Left ventricle myocardium inferior (tissue), 1 donor: Measurements from ENCODE around the gene IFT52. TPM values are rescaled to one million over a fixed set of nuclear protein-coding genes. Genes with fewer than 3 reads are reported as not detected.

Source experiments
- DNase-seq: peaks from one replicate; pipeline ENCODE4 v3.0.0-alpha.2; 2020
- H3K27ac ChIP-seq: fragments of 200-600 bp; replicated peaks from 2 replicates; pipeline ENCODE4 v1.8.0; 2021
- H3K27me3 ChIP-seq: fragments of 200-600 bp; 2 replicates; pipeline ENCODE4 v1.8.0; 2021; ENCODE audit warnings: low read depth
- H3K36me3 ChIP-seq: fragments of 200-600 bp; 2 replicates; pipeline ENCODE4 v1.8.0; 2021
- H3K4me1 ChIP-seq: fragments of 200-600 bp; 2 replicates; pipeline ENCODE4 v1.8.0; 2021
- H3K4me3 ChIP-seq: fragments of 200-600 bp; 2 replicates; pipeline ENCODE4 v1.8.0; 2021; ENCODE audit warnings: mild to moderate bottlenecking, moderate library complexity
- H3K9me3 ChIP-seq: fragments of 200-600 bp; replicated peaks from 2 replicates; pipeline ENCODE4 v1.8.0; 2021
- CTCF ChIP-seq: fragments of 200-600 bp; IDR thresholded peaks from 2 replicates; pipeline ENCODE4 v1.8.0; 2021; ENCODE audit warnings: antibody characterized with exemption, mild to moderate bottlenecking, borderline replicate concordance
- intact Hi-C: fragments of 100-400 bp; cut with micrococcal nuclease; formaldehyde crosslinking; loops from one replicate; pipeline ENCODE4 v1.11.0; 2022
- total RNA-seq: library from RNA; stranded (reverse); fragmentation: NEBNext Ultra II Directional; extraction: Animal tissue kit (Norgen Biotek cat#: 25700); gene quantifications from one replicate; pipeline ENCODE4 v1.2.1, GENCODE V29; 2021
- donor health status: DM: no; HTN: yes; CAD: no; lungs with severe emphysema.

IFT52 gene
- total RNA-seq, 1 donor from 2014 or later: 6.6 TPM

- Histone ChIP-seq H3K9me3 (no peaks in the 10 kb centered on the region), H3K27me3 (peaks cover 13% of the 10 kb centered on the region), H3K4me1 (peaks cover 14% of the 10 kb centered on the region), H3K27ac (no peak overlapping the region), H3K36me3 (no peaks in the 10 kb centered on the region), H3K4me3 (no peak overlapping the region)
- intact Hi-C loops: no loop called here
- TF ChIP-seq CTCF: no peak
- no peak for DNase-seq
Measured at GRCh38 chr20:43655937-43656336, 65.2 kb downstream of the IFT52 start.

GRCh38 chr20:43658069-43658722, 67.5 kb downstream of the IFT52 start:
- DNase-seq: no peak
- intact Hi-C loops: no loop called here
- peak overlapping the region; percentile 73 for H3K4me3 ChIP-seq
- H3K9me3 ChIP-seq: no peaks in the 10 kb centered on the region
- H3K27ac ChIP-seq: peak overlapping the region; percentile 76
- H3K36me3 ChIP-seq: no peaks in the 10 kb centered on the region
- H3K27me3 ChIP-seq: peaks cover 19% of the 10 kb centered on the region
- TF ChIP-seq CTCF: no peak
- H3K4me1 ChIP-seq: peaks cover 14% of the 10 kb centered on the region

- no peak overlapping the region for H3K27ac ChIP-seq
- no peaks in the 10 kb centered on the region for H3K36me3 ChIP-seq
- no peak for DNase-seq
- no peaks in the 10 kb centered on the region for H3K9me3 ChIP-seq
- peaks cover 26% of the 10 kb centered on the region for H3K27me3 ChIP-seq
- TF ChIP-seq CTCF: no peak
- intact Hi-C loops: no loop called here
- peaks cover 14% of the 10 kb centered on the region for H3K4me1 ChIP-seq
- no peak overlapping the region for H3K4me3 ChIP-seq
Measured at GRCh38 chr20:43658723-43659419, 68.1 kb downstream of the IFT52 start.

GRCh38 chr20:43662943-43663655, 72.4 kb downstream of the IFT52 start:
- TF ChIP-seq CTCF: no peak
- intact Hi-C loops: no loop called here
- no peak for DNase-seq

GRCh38 chr20:43665466-43666176, 74.9 kb downstream of the IFT52 start:
- DNase-seq: no peak
- no peak for TF ChIP-seq CTCF
- no peak overlapping the region for H3K4me3 ChIP-seq
- H3K4me1 ChIP-seq: peaks cover 16% of the 10 kb centered on the region
- H3K27me3 ChIP-seq: peaks cover 81% of the 10 kb centered on the region
- H3K9me3 ChIP-seq: no peaks in the 10 kb centered on the region
- intact Hi-C loops: no loop called here
- no peaks in the 10 kb centered on the region for H3K36me3 ChIP-seq
- H3K27ac ChIP-seq: no peak overlapping the region

More at GRCh38 chr20:43662943-43663655, 72.4 kb downstream of the IFT52 start:
- peaks cover 61% of the 10 kb centered on the region for H3K27me3 ChIP-seq
- no peaks in the 10 kb centered on the region for H3K36me3 ChIP-seq
- H3K9me3 ChIP-seq: no peaks in the 10 kb centered on the region
- H3K4me1 ChIP-seq: peaks cover 16% of the 10 kb centered on the region
- no peak overlapping the region for H3K27ac ChIP-seq
- no peak overlapping the region for H3K4me3 ChIP-seq
